ENCODE results near the gene RPL6. TPM values are rescaled to one million over a fixed set of nuclear protein-coding genes. Genes with fewer than 3 reads are reported as not detected.

RPL6 gene
- total and polyA plus RNA-seq, 10 of the 15 experiments (the other 5 are each of a cell fraction or from before 2014, with no cell fraction given), result 801 to 3,690 (median 2,265) TPM

- TF ChIP-seq BRCA1 (IDR thresholded peaks at IDR 0.05; ENCODE audit: low read depth, low read length), result no peak
- no peak for TF ChIP-seq USF2 (IDR thresholded peaks at IDR 0.05; ENCODE audit: borderline replicate concordance, low read depth, low read length)
- TF ChIP-seq STAT3 (IDR thresholded peaks at IDR 0.05; ENCODE audit: low read depth, low read length), result no peak
- TF ChIP-seq MEF2A (IDR thresholded peaks at IDR 0.05; ENCODE audit: insufficient read depth, low read depth, low read length), result no peak
These were observed 37.7 kb upstream of the RPL6 start (continued) for GRCh38 chr12:112447106-112447505.

GRCh38 chr12:112446008-112446725 is 36.8 kb upstream of the RPL6 start:
- no peaks in the 10 kb centered on the region; the same call in 1 of the 2 replicates for H3K79me2 ChIP-seq (ENCODE audit: control insufficient read depth, insufficient read depth, low read length)
- H2AFZ ChIP-seq (ENCODE audit: control insufficient read depth, low read depth, low read length), result no peak overlapping the region
- no TSS peak for BruUV-seq (replicated peaks)
- no peak overlapping the region for H3K4me3 ChIP-seq
- TF ChIP-seq CBX3 (IDR thresholded peaks at IDR 0.05; ENCODE audit: borderline replicate concordance, low read depth) (no peak), ESRRA (IDR thresholded peaks at IDR 0.05; ENCODE audit: low read length) (no peak), ETV6 (conservative IDR thresholded peaks at IDR 0.05 in 1 of 2, IDR thresholded peaks at IDR 0.05 in 1 of 2; ENCODE audit: borderline replicate concordance in 1 of 2, low read depth in 1 of 2) (no peak), NFYA (IDR thresholded peaks at IDR 0.05; ENCODE audit: borderline replicate concordance, low read depth, low read length) (no peak)
- TF ChIP-seq, protein P1, sequence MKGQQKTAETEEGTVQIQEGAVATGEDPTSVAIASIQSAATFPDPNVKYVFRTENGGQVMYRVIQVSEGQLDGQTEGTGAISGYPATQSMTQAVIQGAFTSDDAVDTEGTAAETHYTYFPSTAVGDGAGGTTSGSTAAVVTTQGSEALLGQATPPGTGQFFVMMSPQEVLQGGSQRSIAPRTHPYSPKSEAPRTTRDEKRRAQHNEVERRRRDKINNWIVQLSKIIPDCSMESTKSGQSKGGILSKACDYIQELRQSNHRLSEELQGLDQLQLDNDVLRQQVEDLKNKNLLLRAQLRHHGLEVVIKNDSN (IDR thresholded peaks at IDR 0.05; ENCODE audit: borderline replicate concordance, extremely low read length, insufficient read depth, low read depth, low read length), result no peak
- ATAC-seq, result no peak
- no peak overlapping the region for H3K4me2 ChIP-seq (ENCODE audit: control insufficient read depth, insufficient read depth)
- ChIA-PET POLR2A (no interaction called here), RAD21 (ENCODE audit: unreplicated experiment) (no interaction called here), SMC1A (ENCODE audit: uncharacterized antibody, unreplicated experiment) (no interaction called here), CTCF (no interaction called here)
- no peak for FAIRE-seq
- 67% methylated on average over 3 of the region's 3 CpGs for WGBS (ENCODE audit: insufficient coverage, insufficient replicate concordance, low lambda C conversion rate, missing lambda C conversion rate)
- H4K20me1 ChIP-seq (ENCODE audit: control insufficient read depth, insufficient read depth), result no peaks in the 10 kb centered on the region
- no peaks in the 10 kb centered on the region for H3K27me3 ChIP-seq (replicated peaks in 1 of 2; ENCODE audit: control insufficient read depth in 2 of 2, insufficient read depth in 2 of 2, low read length in 1 of 2)
- H3K9me3 ChIP-seq (replicated peaks; ENCODE audit: control insufficient read depth, insufficient read depth, low read length), result no peaks in the 10 kb centered on the region
- in situ Hi-C loops (cut with MboI) (no loop called here), intact Hi-C loops (cut with micrococcal nuclease; ENCODE audit: unreplicated experiment) (no loop called here)
- no peaks in the 10 kb centered on the region for H3K4me1 ChIP-seq (ENCODE audit: control insufficient read depth, insufficient read depth, low read length)
- no peak for DNase-seq (ENCODE audit: low read depth, low spot score)
- H3K9ac ChIP-seq (ENCODE audit: control insufficient read depth, insufficient read depth, low read length), result no peak overlapping the region
- peaks cover 1 to 14% of the 10 kb centered on the region in 2 experiments for H3K36me3 ChIP-seq (ENCODE audit: control insufficient read depth in 2 of 2, insufficient read depth in 2 of 2, low read length in 1 of 2)
- H3K27ac ChIP-seq (ENCODE audit: control insufficient read depth, insufficient read depth), result no peak overlapping the region

All from GM12878 (cell line).